DMS114 treated with DMSO at 0.1 percent for 48 hours (cell line): ENCODE results near the gene ARID1B.

Experiments
- DNase-seq: peaks from one replicate; lab custom pipeline; 2025; ENCODE audit not compliant: unreplicated experiment; lab: John Stamatoyannopoulos, UW

Gene ARID1B

GRCh38 chr6:156822747-156823206, 45.6 kb downstream of the ARID1B start:
- DNase-seq, result no peak

DNA sequence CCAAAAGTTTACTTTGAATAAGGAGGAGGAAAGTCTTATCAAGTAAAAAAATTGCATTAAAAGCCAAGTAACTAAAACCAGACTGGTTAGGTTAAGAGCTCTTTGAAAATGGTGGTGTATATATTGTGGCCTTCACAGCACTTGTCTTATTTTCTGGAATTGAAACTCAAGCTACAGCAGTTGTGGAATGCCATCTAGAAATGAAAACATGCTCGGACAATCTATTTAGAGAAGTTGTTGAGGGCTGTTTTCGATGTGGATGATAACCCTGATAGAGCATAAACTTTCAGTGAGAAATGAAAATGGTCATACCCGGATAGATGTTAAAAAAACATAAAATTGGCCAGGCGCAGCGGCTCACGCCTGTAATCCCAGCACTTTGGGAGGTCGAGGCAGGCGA, 47.0 kb downstream of the ARID1B start:
- DNase-seq, result no peak

- no peak for DNase-seq
Observed at GRCh38 chr6:156825475-156825874, 48.3 kb downstream of the ARID1B start.

GRCh38 chr6:156826290-156826955, 49.2 kb downstream of the ARID1B start:
- DNase-seq, result no peak

GRCh38 chr6:156827382-156827781, 50.2 kb downstream of the ARID1B start:
- DNase-seq, result no peak

DNA sequence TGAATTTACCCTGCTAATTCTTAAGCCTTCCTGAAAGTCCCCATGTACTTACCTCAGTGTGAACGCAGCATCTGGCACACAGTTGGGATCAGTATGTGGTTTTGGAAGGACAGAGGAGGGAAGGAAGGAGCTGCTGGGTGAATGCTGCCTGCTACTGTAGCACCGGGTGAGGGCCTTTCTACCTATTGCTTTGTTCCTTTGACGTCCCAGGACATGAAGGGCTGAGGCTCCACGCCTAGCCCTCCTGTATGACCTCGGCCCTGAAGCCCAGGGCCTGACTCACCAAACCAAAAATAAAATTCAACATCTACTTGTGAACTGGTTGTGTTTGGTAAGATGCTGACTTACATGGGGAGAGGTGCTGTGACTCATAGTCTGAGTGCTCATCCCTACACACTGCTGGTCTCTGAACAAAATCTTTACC, 51.1 kb downstream of the ARID1B start:
- DNase-seq, result no peak

- DNase-seq, result no peak
Observed at GRCh38 chr6:156830126-156830525, 52.9 kb downstream of the ARID1B start.

- no peak for DNase-seq
Observed at GRCh38 chr6:156832231-156832647, 55.1 kb downstream of the ARID1B start.

DNA sequence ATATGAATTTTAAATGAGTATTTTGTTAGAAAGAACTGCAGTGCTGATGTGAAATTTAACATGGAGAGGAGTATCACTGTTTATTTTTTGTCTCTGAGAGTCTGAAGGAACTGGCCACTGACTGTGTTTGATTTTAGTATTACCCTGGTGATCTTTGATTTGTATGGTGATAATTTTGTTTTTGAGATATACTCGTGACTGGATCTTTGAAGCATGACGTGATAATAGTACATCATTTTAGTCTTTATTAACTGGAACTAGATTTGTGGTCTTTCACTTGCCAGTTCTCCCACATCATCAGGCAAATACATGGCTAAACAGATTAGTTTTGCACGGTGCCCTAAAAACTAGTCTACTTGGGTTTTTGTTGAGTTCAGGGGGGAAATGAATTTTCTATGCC, 55.5 kb downstream of the ARID1B start:
- DNase-seq, result no peak

- no peak for DNase-seq
Observed at GRCh38 chr6:156833755-156834154, 56.6 kb downstream of the ARID1B start.

- DNase-seq, result no peak
Observed at GRCh38 chr6:156839129-156839528, 62.0 kb downstream of the ARID1B start.

DNA sequence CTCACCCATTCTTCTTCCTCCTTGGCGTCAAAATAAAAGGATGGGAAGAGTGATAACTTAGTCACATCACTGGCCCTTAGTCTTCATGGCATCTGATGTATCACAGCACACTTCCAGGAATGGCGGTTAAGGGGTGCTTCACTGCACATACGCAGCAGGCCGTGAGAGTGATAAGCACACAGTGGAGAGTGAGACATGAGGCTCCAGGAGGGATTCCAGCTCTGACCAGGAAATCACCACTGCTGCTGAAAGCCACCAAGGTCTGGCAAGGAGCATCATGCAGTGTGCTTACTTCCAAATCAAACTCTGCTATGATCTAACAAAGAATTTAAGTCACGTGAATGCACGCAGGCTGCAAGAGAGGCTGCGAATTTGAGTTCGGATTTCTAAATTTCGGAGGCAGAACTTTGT, 62.4 kb downstream of the ARID1B start:
- no peak for DNase-seq

DNA sequence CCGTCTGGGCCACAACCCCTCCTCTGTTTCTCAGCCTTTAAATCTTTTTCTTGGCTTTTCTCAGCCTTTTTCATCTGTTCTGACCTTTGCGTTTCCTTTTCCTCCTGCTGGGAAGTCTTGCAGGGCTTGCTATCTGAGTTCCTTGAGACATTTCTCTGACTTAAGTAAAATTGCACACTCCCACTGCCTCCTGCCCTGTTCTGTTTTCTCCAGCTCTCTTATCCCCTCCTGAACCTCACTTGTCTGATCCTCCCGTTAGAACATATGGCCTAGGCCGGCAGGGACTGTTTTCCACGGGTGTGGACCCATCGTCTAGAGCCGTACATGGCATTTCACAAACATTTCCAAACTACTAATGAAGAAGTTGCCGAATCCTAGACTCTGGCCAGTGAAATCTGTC, 63.0 kb downstream of the ARID1B start:
- no peak for DNase-seq

DNA sequence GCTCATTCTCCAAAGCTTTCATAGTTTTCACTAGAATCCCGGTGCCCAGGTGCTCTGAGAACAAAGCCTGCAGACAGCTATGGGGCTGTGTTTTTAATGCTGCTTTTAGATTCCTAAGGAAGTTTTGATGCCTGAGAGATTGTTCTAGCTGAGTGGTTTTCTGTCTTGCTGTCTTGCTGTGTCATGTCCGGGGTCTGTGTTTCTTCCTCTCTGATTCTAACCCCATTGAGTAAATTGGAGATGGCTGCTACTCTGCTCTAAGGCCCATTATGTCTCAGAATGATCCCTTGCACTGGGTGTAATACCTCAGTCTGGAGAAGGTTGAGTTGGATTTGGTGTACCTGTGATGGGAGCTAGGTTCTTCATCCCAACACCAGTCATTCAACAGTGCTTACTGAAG, 63.4 kb downstream of the ARID1B start:
- DNase-seq, result no peak

DNA sequence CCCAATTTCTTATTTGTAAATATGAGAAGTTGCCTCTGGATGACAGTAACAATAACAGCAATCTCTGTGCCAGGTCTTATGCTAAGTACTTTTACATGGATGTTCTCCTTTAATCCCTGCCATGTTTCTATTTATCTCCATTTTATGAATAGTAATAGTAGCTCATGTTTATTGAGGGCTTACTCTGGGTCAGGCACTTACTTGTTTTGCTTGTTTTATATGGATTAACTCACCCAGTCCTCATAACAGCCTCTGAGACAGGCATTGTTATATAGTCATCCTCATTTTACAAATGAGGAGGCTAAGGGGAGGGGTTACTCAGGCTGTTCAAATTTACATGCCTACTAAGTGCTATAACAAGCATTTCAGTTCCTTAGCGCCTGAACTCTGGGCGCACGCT, 64.3 kb downstream of the ARID1B start:
- DNase-seq, result no peak

- DNase-seq, result no peak
Observed at GRCh38 chr6:156842598-156843250, 65.5 kb downstream of the ARID1B start.

DNA sequence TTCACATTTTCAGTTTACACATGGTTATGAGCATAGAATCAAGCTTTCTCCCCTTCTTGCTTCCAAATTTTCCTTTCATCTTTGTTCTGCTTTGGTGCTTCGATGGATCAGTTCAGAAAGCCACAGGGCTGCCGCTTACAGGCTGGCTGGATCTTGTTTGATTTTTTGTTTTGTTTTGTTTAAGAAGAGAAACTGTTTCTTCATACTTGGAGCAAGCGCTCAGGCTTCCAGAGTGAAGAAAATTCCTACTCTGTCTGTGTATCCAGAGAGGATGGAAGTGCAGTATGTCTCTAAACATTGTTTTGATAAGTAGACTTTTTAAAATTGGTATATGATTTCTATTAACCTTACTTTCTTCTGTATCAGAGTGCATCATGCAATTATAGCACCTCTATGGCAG, 66.9 kb downstream of the ARID1B start:
- DNase-seq, result no peak

DNA sequence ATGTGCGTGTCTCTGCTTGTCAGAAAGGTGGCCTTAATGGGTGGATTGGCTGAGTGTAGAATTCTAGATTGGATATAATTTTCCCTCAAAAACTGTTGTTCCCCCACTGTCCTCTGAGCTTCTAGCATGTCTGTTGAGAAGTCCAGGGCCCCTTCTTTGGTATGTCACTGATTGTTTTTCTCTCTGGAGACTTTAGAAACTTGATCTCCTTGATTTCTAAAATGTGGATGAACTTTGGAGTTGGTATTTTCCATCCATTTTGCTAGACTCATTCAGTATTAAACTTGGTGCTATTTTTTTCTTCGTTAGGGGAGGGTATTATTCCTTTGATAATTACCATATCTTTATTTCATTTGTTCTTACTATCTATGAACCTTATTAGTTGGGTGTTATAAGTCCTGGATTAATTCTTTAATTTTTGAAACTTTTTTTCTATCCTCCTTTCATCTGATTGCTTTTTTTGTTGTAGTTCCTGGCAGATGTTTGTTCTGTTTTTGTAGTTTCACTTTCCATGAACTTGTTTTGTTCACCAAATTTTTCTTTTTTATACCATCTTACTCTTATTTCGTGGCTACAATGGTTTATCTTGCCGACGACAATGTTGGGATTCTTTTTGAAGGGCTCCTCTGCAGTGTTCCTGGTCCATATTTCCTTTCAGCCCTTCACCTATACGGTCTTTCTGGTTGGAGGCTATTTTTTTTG, 68.4 kb downstream of the ARID1B start:
- DNase-seq, result no peak

GRCh38 chr6:156846845-156847599, 69.8 kb downstream of the ARID1B start:
- DNase-seq, result no peak

DNA sequence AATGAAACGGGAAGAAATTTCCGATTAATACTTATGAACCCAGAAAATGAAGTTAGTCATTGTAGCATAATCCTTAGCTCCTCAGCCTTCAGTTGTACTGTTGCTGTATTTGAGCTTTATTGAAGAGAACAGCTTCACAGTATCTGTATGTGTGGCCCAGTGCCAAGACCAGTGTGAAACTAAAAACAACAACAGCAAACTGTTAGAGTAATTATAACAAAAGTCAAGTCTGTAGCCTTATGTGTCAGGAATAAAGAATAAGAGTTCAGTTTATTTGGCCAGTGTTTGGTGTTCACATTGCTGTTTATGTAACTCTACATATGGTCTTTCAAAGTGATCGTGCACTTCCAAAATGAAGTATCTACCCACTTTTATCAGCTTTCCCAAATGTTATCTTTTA, 70.9 kb downstream of the ARID1B start:
- no peak for DNase-seq

GRCh38 chr6:156848533-156848932, 71.4 kb downstream of the ARID1B start:
- DNase-seq, result no peak
